HL-60 (cell line): Measurements from ENCODE around the gene RPL19.

Experiments used
- CTCF ChIP-seq: IDR thresholded peaks from one replicate; pipeline ENCODE4 v1.5.1; 2011; ENCODE audit warnings: low read length, control low read depth, inconsistent platforms; ENCODE audit not compliant: insufficient read depth
- POLR2AphosphoS5 ChIP-seq: IDR thresholded peaks from 2 replicates; pipeline ENCODE4 v1.6.1; 2012; ENCODE audit warnings: low read depth
- REST ChIP-seq: IDR thresholded peaks from 2 replicates; pipeline ENCODE4 v1.6.1; 2012; ENCODE audit warnings: low read depth; ENCODE audit not compliant: insufficient replicate concordance
- SPI1 ChIP-seq: IDR thresholded peaks from 2 replicates; pipeline ENCODE4 v1.6.1; 2012; ENCODE audit warnings: low read depth, mild to moderate bottlenecking, borderline replicate concordance

GRCh38 chr17:39151150-39151942 lies 48.7 kb upstream of the RPL19 start, which contains the start of gene PLXDC1:
- TF ChIP-seq CTCF (no peak), POLR2AphosphoS5 (no peak), REST (no peak), SPI1 (no peak)
